Left cardiac atrium (tissue), 4 donors: ENCODE measurements around the gene FADS3. TPM values are rescaled to one million over a fixed set of nuclear protein-coding genes. Genes with fewer than 3 reads are reported as not detected.
A peak's percentile ranks its signal among the peaks of the same experiment; 100 is the strongest.

ENCODE experiments used
- ATAC-seq, 2 donors: fragments of 200-7000 bp; cut with Tn5 transposase; one replicate each; pipeline ENCODE4 v1.9.1; 2020; ENCODE audit warnings: mild to moderate bottlenecking in 2 of 2, moderate library complexity in 2 of 2
- DNase-seq: peaks from one replicate; pipeline ENCODE4 v3.0.0-alpha.2; 2020
- intact Hi-C, 2 donors: fragments of 100-400 bp; cut with DNase I; formaldehyde crosslinking; loops; one replicate each; pipeline versions ENCODE4 v1.14.1 to v1.15.1; 2022 to 2023
- long read RNA-seq: library from polyadenylated mRNA; unstranded; transcript quantifications from one replicate; pipeline ENCODE4 v2.0.0, GENCODE V29; 2021
- total RNA-seq, 2 donors: library from RNA; stranded (reverse); fragmentation: NEBNext Ultra II Directional; extraction: Animal tissue kit (Norgen Biotek cat#: 25700); gene quantifications; one replicate each; pipeline ENCODE4 v1.2.1, GENCODE V29; 2021
- donor health status: DM: no; HTN: yes; CAD: no.
- donor health status: DM: no; HTN: yes; CAD: no; lungs with severe emphysema.
- donor health status: DM: yes; HTN: yes; CAD: no.
- donor health status: Dilated cardiomyopathy.

FADS3 gene, protein sequence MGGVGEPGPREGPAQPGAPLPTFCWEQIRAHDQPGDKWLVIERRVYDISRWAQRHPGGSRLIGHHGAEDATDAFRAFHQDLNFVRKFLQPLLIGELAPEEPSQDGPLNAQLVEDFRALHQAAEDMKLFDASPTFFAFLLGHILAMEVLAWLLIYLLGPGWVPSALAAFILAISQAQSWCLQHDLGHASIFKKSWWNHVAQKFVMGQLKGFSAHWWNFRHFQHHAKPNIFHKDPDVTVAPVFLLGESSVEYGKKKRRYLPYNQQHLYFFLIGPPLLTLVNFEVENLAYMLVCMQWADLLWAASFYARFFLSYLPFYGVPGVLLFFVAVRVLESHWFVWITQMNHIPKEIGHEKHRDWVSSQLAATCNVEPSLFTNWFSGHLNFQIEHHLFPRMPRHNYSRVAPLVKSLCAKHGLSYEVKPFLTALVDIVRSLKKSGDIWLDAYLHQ
- 10 to 100 TPM; 70.5 to 90.6 TPM for total RNA-seq
- long read RNA-seq, transcript FADS3-201 (12 exons, 1,779 nt), result major isoform, 11 of 26 reads
- long read RNA-seq, partial matches to known transcripts, result 6 of 26 reads
- long read RNA-seq, other reads (novel, unspliced or antisense), result 9 of 26 reads

DNA sequence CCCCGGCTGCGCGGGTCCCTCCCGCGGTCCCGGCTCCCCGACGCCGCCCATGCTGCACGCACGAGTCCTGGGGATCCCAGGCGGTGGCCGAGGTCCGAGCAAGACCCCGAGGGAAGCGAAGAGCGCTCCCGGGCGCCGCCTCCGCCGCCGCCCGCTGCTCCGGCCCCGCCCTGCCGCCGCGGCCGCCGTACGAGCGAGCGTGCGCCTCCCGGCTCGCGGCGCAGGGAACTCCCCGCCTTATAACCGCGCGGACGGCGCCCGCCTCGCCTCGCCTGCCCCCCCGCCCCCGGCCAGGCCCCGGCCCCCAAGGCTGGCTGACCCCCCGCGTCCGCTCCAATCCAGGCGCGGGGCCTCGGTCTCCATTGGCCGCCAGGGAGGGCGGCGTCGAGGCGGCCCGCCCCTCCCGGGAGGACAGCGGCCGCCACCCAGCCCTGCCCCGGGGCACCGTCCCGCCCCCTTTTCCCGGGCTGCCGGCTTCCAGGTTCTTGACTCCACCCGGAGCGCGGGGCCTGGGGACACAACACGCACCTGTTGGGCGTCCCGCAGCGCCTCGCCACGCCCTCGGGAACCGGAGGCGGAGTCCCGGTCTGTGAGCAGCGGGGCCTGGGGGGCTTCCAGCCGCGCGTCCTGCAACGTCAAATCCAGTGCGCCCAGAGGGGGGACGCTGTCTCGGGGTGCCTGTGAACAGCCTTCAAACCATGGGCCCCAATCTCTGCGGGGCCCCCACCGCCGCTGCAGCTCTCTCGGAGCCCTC lies at the start of gene FADS3:
TSS of gene FADS3 (minus strand) at position 215 of the 754 bp plus-strand sequence. CDS start at position 51, 164 bp downstream.
- ATAC-seq (peak; percentile 88 to 92), DNase-seq (peak; percentile 90)
- intact Hi-C loops, result no loop called here

DNA sequence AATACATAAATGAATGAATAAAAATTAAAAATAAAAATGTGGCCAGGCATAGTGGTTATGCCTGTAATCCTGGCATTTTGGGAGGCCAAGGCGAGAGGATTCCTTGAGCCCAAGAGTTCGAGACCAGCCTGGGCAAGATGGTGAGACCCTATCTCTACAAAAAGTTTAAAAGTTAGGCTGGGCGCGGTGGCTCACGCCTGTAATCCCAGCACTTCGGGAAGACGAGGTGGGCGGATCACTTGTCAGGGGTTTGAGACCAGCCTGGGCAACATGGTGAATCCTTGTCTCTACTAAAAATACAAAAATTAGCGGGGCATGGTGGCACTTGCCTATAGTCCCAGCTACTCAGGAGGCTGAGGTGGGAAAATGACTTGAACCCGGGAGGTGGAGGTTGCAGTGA lies 49.1 kb upstream of the FADS3 start:
- ATAC-seq (no peak), DNase-seq (no peak)
- intact Hi-C loops, result no loop called here

DNA sequence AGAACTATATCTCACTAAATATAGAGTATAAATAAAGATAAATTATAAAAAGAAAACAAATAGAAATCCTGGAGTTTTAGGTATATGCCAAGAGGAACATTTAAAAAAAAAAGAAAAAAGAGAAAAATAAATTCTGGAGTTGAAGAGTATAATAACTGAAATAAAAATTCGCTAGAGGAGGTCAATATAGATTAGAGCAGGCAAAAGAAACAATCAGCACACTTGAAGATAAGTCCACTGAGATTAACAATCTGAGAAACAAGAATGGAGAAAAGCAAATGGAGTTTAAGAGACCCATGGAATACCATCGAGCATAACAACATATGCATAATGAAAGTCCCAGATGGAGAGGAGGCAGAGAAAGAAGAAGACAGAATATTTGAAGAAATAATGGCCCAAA lies 44.5 kb upstream of the FADS3 start:
- DNase-seq, result no peak
- no peak for ATAC-seq
- intact Hi-C loops, result no loop called here

DNA sequence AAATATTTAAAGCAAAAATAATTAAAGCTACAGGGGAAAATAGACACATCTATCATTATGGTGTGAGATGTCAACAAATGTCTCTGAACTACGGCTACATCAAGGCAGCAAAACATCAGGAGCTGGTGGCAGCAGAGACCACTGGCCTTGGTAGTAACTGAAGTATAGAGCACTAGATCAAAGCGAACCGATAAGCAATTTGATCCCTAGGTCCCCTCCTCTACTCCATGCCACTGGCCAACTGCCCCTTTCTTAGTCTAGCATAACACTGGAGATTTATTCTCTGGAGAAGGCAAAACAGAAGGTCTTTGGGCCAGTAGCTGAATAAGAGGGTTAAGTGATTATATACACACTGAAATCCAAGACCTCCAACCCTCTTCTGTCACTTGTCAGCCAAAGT lies 39.6 kb upstream of the FADS3 start:
- intact Hi-C loops, result no loop called here
- DNase-seq, result no peak
- ATAC-seq, result no peak

DNA sequence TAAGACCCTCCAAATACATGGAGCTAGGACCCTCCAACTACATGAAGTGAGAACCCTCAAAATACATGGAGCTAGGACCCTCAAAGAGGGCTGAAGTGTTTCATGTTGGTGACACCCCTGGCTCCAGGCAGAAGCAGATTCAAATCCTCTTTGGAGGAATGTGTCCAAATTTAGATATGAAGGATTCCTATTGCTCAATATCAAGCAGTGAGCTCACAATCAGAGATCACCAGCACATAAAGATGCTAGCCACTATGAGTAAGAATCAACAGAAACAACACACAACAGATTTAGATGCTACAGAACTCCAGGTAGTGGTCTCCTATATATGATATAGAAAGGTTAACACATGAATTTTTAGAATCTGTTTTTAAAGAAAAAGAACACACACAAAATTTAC lies 37.3 kb upstream of the FADS3 start:
- intact Hi-C loops, result no loop called here
- DNase-seq (no peak), ATAC-seq (no peak)

DNA sequence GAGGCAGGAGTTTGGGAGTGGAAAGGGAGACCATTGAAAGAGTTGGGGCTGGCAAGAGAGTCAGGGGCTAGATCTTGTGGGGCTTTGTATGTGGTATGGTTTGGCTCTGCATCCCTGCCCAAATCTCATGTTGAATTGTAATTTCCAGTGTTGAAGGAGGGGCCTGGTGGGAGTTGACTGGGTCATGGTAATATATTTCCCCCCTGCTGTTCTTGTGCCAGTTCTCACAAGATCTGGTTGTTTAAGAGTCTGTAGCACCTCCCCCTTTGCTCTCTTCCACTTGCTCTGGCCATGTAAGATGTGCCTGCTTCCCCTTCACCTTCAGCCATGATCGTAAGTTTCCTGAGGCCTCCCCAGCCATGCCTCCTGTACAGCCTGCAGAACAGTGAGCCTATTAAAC lies 36.2 kb upstream of the FADS3 start:
- intact Hi-C loops, result no loop called here
- no peak for ATAC-seq
- no peak for DNase-seq

DNA sequence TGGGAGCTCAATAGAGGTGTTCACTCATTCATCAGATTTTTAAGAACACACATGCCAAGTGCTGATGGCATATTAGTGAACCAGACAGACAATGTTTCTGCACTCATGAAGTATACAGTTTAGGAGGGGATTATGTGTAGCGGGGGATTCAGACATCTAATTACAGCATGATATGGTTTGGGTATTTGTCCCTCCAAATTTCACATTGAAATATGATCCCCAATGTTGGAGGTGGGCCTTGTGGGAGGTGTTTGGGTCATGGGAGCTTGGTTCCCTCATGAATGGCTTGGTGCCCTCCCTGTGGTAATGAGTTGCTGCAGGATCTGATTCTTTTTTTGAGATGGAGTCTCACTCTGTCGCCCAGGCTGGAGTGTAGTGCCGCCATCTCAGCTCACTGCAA lies 34.9 kb upstream of the FADS3 start:
- DNase-seq, result no peak
- no peak for ATAC-seq
- intact Hi-C loops, result no loop called here

DNA sequence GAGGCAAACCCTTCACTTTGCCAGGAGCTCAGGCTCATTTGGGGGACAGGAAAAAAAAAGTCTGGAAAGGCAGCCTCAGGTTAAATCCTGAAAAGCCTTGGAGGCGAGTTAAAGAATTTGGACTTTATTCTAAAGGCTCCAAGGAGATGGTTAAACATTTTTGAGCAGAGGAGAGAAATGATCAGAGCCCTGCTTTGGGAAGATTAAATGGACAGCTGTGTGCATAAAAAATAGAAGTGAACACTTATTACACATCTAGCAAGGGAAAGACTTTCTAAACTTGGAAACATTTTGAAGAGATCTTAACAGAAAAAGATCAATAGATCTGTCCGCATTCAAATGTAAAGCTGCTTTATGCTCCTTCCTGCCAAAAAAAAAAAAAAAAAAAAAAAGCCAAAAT lies 34.4 kb upstream of the FADS3 start:
- DNase-seq, result no peak
- intact Hi-C loops, result no loop called here
- no peak for ATAC-seq

DNA sequence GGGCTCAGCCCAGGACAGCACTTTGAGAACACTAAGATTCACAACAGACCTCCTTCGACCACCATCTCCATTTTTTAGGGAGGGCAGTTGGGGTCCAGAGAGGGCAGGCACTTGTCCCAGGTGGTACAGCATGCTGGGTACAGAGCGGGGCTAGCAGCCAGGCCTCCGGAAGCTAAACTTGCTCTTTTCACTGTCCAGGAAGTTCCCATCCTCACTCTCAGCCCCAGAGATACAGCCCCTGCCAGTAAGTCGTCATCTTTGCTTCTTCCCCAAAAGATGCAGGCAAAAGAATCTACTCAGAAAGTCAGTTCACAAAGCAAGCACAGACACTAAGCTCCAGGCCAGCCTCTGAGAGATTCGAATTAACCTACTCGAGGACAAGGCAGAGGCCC lies 32.7 kb upstream of the FADS3 start:
- ATAC-seq (no peak), DNase-seq (no peak)
- intact Hi-C loops, result no loop called here

DNA sequence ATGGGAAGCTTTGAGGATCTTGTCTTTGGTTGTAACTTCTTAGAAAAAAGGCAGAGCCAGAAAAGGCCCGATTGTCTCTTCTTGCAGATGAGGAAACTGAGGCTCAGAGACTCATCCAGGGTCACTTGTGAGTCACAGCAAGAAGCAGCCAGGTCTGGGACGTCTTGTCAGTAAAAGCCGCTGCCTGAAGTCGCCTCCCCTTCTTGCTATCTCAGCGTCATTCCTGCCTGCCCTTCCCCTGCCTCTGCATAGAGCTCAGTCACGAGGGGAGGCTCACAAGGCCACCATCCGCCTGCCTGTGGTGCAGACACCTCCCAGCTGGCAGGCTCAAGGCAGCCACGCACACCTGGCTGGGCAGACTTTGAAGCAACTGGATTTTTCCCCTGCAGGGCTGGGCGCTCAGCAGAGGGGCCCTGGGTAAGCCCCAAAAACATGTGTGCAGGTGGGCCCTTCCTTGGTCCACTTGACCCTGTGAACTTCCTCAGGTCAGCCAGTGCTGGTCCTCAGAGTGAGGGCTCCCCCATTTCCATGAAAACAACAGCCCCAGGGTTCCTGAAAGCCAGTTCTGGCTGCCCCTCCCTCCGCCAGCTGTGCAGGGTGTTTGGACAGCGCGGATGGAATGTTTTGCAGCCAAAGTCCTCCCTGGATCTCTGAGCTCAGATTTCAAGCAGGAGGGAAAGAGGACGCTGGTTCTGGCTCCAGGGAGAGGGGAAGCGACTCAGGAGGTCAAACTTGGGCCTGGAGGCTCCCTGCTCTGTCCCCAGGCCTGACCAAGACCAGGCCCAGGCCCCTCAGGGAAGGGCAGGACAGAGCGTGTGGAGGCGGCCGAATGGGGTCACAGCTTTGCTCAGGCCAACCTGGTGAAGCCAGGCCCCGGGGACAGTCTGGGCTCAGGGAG lies 32.1 kb upstream of the FADS3 start:
- intact Hi-C loops, result no loop called here
- peak; percentile 63 to 80 for ATAC-seq
- DNase-seq, result peak; percentile 68

DNA sequence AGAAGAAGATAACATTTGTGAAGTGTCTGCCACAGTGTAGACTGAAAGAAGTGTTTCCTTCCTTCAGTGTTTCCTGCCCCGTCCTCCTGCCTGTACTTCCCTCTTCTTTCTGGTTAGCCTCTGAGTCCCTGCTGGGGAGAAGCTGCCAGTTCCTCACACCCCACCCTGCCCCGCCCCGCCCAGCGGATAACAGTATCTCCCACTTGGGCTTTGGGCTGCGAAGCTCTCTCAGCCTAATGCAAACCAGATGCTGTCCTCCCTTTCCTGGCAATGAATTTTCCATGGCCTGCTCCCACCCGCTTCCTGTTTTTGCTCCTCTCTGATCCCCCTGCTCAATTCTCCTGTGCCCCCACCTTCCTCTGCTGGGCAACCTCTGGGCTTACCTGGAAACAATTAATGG lies 31.2 kb upstream of the FADS3 start:
- ATAC-seq, result peak; percentile 82 to 84
- intact Hi-C loops, result no loop called here

DNA sequence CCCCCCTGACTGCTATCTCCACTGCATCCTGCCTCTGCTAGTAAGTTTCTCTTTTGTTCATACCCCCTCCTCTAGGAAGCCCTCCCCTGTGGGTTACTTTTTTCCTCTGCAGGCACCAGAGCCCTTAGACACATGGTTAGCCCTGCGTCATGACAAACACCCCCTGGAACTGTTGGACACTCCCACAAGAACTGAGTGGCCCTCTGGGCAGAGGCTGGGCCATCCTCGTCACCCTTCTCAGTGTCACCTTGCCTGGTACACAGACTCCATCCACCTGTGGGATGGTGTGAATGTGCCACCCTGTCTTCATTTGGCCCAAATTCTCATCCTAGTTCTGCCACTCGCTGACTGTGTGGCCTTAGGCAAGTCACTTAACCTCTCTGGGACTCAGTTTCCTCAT lies 30.1 kb upstream of the FADS3 start:
- no peak for DNase-seq
- intact Hi-C loops, result no loop called here
- ATAC-seq, result no peak

More for the DNA sequence above, 31.2 kb upstream of the FADS3 start:
- peak; percentile 89 for DNase-seq

DNA sequence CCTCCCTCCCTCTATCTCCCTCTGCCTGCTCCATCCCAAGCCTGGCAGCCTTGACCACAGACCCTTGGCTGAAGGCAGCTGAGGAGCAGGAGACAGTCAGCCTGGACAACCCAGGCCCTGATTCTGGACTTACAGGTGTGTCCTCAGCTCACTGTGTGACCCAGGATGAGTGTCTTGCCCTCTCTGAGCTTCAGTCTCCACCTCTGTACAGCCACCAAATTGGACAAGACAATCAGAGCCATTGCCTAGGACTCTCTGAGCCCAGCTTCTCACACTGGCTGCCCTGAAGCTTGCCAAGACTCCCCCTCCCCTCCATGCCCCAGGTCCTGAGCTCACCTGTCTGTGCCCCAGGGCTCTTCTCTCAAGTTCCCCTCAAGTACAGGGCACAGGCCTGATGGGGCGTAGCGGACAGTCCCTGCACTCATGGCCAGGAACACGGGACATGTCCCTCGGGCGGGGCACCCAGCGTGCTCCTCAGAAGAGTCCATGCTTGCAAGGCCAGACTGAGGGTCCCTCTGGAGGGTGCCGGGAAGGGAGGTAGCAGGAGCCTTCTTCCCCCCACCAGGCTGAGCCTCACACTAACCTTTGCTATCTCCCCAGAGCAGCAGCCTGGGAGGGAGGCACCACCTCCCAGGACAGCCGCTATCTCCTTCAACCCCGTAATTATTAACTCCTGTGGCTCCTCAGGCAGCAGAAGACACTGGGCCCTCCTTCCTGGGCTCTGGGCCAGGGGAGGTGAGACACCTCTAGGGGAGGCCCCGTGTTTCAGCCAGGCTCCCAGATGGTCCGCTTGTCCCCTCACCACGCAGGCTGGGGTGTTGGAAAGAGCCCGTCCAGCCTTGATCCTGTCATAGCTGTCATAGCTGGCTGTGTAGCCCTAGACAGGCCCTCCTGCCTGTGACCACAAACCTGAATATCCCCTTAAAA lies 28.6 kb upstream of the FADS3 start:
- no peak for ATAC-seq
- DNase-seq, result no peak
- intact Hi-C loops, result no loop called here

DNA sequence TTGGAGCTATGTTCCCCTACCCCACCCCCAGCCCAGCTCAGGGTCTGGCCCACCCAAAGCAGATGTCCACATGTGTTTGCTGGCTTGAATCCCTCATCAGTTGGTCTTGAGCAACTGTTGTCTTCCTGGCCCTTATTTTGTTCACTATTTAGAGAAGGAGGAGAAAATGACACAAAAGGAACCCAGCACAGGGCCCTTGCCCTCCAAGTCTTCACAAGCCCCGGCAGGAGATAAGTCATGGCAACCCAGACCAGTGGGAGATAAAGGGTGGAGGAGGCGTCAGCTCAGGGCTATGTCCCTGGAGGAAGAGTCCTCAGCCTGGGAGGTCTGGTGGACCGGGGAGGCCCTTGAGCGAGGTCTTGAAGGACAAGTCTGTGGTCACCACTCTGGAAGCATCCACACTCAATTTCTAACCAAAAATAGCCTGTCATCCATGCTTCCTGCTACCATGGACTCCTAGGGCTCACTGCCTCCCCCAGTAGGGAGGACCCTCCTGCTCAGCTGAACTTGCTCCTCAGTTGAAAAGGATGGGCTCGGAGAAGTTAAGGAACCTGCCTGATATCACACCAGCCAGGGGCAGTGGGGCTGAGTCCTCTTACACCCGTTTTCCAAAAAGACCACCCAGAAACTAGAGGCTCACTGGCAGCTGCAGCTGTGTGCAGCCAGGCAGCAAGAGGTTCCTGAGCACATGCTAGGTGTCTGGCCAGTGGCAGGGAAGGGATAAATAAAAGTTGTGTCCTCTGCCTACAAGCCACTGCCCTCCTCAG lies 27.8 kb upstream of the FADS3 start:
- no peak for DNase-seq
- no peak for ATAC-seq
- intact Hi-C loops, result no loop called here

DNA sequence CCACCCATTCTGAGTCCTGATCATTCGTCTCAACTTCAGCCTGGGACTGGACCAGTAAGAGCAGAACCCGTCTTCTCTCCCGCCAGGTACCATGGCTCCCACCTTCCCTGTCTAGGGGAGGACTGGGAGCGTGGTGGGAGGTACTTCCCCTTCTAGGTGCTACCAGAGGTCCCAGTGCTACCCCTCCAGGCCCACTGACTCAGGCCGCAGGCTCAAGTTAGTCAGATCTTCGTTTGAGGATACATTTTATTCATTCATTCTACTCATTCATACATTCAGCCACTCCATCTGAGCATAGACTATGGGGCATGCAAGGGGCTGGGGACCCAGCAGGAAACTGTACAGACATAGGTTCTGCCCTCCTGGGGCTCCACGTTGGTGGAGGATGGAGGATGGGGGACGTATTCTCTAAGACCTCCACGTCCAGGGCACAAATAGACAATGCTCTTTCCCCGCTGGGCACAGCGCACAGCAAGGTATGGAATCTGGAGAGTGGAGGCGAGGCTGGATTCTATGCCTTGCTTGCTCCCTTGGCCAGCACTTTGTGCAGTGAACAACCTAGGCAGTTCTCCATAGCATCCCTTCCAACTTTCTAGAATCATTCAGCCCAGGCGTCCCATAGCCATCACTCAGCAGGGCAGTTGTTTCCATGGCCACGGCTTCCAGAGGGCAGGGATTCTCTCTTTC lies 27.0 kb upstream of the FADS3 start:
- DNase-seq, result no peak
- no peak for ATAC-seq
- intact Hi-C loops, result no loop called here

DNA sequence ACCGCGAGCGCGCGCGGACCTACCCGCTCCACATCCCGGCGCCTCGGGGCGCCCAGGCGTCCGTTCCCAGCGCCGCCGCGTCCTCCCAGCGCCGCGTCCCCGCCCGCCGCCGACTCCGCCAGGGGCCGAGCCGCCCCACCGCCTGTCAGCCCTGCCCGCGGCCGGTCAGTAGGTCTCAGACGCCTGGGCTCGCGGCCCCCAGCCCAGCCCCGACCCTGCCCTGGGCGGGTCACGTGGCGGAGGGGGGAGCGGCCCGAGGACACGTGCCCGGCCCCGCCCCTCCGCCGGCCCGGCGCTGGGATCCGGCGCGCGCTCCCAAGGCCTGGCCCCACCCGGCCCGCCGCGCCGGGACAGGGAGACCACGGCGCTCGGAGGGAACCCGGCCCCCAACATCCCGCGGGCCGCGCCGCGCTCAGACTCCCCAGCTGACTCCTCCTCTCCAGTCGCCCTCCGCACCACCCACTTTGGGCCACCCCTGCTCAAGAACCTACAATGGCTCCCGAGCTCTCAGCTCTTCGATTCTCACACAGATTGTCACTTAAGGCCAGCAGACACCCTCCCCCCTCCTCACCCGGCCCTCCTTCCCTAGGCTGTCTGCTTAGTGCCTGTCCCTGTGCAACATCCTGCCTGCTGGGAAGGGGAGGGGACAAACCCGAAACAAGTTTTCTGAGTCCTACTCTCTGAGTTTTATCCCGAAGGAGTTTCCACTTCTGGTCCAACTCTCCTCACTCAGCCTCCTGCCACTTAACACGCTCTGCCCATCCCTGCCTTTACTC lies 26.2 kb upstream of the FADS3 start, which contains the start of gene RAB3IL1:
TSS of gene RAB3IL1 (minus strand) at position 233 of the 776 bp plus-strand sequence. CDS start at position 34, 199 bp downstream.
- ATAC-seq, result peak; percentile 91
- intact Hi-C loops, result no loop called here
- peak; percentile 80 for DNase-seq
